WTC11 (cell line): Measurements from ENCODE around the gene ERLEC1.
"Not testable (repeated sequence)": the region's sequence is repeated elsewhere in the genome, so short reads cannot be mapped to it uniquely, and the experiment has no call there.

ENCODE experiments used
- ESRRA ChIP-seq: sonication (generic); formaldehyde crosslinking; IDR thresholded peaks from 2 replicates; pipeline ENCODE4 v1.8.1; 2022; ENCODE audit warnings: mild to moderate bottlenecking, missing genetic modification reagents, borderline replicate concordance
- GABPB1 ChIP-seq: sonication (generic); formaldehyde crosslinking; IDR thresholded peaks from 2 replicates; pipeline ENCODE4 v1.8.1; 2023; ENCODE audit warnings: mild to moderate bottlenecking, missing genetic modification reagents
- NR3C1 ChIP-seq: sonication (generic); formaldehyde crosslinking; conservative IDR thresholded peaks from 2 replicates; pipeline ENCODE4 v1.8.1; 2023; ENCODE audit warnings: low read depth, mild to moderate bottlenecking, missing genetic modification reagents
- SOX15 ChIP-seq: fragments of 250-450 bp; sonication (Bioruptor Pico); IDR thresholded peaks from 2 replicates; pipeline ENCODE4 v1.9.0; 2021; ENCODE audit warnings: mild to moderate bottlenecking
- TP53 ChIP-seq: sonication (generic); formaldehyde crosslinking; IDR thresholded peaks from 2 replicates; pipeline ENCODE4 v1.8.1; 2023; ENCODE audit warnings: mild to moderate bottlenecking, missing genetic modification reagents
- ZNF232 ChIP-seq: sonication (generic); formaldehyde crosslinking; IDR thresholded peaks from 2 replicates; pipeline ENCODE4 v1.8.0; 2022; ENCODE audit warnings: mild to moderate bottlenecking, missing genetic modification reagents
- ZNF317 ChIP-seq: sonication (generic); formaldehyde crosslinking; IDR thresholded peaks from 2 replicates; pipeline ENCODE4 v1.8.1; 2023; ENCODE audit warnings: low read depth, mild to moderate bottlenecking, moderate library complexity, missing genetic modification reagents, borderline replicate concordance
- ZNF423 ChIP-seq: fragments of 250-450 bp; sonication (Bioruptor Pico); IDR thresholded peaks from 2 replicates; pipeline ENCODE4 v2.1.2; 2022; ENCODE audit warnings: mild to moderate bottlenecking, moderate library complexity
- TF ChIP-seq, protein P1 (sequence below): sonication (generic); formaldehyde crosslinking; IDR thresholded peaks from 2 replicates; pipeline ENCODE4 v1.8.1; 2023; ENCODE audit warnings: mild to moderate bottlenecking, missing genetic modification reagents, moderate library complexity
- TF ChIP-seq, protein P2 (sequence below): sonication (generic); formaldehyde crosslinking; IDR thresholded peaks from 2 replicates; pipeline ENCODE4 v1.8.1; 2022; ENCODE audit warnings: mild to moderate bottlenecking, missing genetic modification reagents, moderate library complexity, borderline replicate concordance
- TF ChIP-seq, protein P3 (sequence below): fragments of 200-600 bp; IDR thresholded peaks from 2 replicates; pipeline ENCODE4 v1.8.0; 2022; ENCODE audit warnings: antibody characterized with exemption
- TF ChIP-seq, protein P4 (sequence below): sonication (generic); formaldehyde crosslinking; IDR thresholded peaks from 2 replicates; pipeline ENCODE4 v1.8.0; 2022; ENCODE audit warnings: mild to moderate bottlenecking, missing genetic modification reagents
- TF ChIP-seq, protein P5 (sequence below): sonication (generic); formaldehyde crosslinking; IDR thresholded peaks from 2 replicates; pipeline ENCODE4 v1.8.1; 2023; ENCODE audit warnings: mild to moderate bottlenecking, missing genetic modification reagents
- TF ChIP-seq, protein P6 (sequence below): sonication (generic); formaldehyde crosslinking; IDR thresholded peaks from 2 replicates; pipeline ENCODE4 v1.8.0; 2022; ENCODE audit warnings: mild to moderate bottlenecking, missing genetic modification reagents

DNA sequence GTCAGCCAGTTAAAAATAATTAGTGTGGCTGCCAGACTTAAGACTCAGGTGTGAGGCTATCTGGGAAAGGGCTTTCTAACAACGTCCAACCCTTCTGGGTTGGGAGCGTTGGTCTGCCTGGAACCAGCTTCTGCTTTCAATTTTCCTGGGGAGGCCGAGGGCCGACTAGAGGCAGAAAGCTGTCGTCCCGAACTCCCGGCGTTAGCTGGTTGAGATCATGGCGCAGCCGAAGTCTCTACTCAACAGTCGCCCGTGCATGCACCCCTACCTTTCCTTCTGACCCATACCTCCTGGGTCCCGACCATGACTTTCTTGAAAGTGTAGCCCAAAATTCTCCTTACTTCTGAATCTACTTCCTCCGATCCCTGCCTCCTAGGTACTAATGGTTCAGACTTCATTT is 29.6 kb upstream of the ERLEC1 start:
- TF ChIP-seq, protein P1, sequence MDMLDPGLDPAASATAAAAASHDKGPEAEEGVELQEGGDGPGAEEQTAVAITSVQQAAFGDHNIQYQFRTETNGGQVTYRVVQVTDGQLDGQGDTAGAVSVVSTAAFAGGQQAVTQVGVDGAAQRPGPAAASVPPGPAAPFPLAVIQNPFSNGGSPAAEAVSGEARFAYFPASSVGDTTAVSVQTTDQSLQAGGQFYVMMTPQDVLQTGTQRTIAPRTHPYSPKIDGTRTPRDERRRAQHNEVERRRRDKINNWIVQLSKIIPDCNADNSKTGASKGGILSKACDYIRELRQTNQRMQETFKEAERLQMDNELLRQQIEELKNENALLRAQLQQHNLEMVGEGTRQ (CRISPR knock-in tag): not testable (repeated sequence)
- TF ChIP-seq, protein P2, sequence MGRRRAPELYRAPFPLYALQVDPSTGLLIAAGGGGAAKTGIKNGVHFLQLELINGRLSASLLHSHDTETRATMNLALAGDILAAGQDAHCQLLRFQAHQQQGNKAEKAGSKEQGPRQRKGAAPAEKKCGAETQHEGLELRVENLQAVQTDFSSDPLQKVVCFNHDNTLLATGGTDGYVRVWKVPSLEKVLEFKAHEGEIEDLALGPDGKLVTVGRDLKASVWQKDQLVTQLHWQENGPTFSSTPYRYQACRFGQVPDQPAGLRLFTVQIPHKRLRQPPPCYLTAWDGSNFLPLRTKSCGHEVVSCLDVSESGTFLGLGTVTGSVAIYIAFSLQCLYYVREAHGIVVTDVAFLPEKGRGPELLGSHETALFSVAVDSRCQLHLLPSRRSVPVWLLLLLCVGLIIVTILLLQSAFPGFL (CRISPR knock-in tag): not testable (repeated sequence)
- TF ChIP-seq, protein P3, sequence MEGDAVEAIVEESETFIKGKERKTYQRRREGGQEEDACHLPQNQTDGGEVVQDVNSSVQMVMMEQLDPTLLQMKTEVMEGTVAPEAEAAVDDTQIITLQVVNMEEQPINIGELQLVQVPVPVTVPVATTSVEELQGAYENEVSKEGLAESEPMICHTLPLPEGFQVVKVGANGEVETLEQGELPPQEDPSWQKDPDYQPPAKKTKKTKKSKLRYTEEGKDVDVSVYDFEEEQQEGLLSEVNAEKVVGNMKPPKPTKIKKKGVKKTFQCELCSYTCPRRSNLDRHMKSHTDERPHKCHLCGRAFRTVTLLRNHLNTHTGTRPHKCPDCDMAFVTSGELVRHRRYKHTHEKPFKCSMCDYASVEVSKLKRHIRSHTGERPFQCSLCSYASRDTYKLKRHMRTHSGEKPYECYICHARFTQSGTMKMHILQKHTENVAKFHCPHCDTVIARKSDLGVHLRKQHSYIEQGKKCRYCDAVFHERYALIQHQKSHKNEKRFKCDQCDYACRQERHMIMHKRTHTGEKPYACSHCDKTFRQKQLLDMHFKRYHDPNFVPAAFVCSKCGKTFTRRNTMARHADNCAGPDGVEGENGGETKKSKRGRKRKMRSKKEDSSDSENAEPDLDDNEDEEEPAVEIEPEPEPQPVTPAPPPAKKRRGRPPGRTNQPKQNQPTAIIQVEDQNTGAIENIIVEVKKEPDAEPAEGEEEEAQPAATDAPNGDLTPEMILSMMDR: not testable (repeated sequence)
- TF ChIP-seq, protein P4, sequence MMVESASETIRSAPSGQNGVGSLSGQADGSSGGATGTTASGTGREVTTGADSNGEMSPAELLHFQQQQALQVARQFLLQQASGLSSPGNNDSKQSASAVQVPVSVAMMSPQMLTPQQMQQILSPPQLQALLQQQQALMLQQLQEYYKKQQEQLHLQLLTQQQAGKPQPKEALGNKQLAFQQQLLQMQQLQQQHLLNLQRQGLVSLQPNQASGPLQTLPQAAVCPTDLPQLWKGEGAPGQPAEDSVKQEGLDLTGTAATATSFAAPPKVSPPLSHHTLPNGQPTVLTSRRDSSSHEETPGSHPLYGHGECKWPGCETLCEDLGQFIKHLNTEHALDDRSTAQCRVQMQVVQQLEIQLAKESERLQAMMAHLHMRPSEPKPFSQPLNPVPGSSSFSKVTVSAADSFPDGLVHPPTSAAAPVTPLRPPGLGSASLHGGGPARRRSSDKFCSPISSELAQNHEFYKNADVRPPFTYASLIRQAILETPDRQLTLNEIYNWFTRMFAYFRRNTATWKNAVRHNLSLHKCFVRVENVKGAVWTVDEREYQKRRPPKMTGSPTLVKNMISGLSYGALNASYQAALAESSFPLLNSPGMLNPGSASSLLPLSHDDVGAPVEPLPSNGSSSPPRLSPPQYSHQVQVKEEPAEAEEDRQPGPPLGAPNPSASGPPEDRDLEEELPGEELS (CRISPR knock-in tag): not testable (repeated sequence)
- not testable (repeated sequence) for TF ChIP-seq ZNF232 (CRISPR knock-in tag); SOX15 (CRISPR knock-in tag); ESRRA (CRISPR knock-in tag); ZNF423 (CRISPR knock-in tag); GABPB1 (CRISPR knock-in tag); ZNF317 (CRISPR knock-in tag); NR3C1; TP53 (CRISPR knock-in tag)
- TF ChIP-seq, protein P5, sequence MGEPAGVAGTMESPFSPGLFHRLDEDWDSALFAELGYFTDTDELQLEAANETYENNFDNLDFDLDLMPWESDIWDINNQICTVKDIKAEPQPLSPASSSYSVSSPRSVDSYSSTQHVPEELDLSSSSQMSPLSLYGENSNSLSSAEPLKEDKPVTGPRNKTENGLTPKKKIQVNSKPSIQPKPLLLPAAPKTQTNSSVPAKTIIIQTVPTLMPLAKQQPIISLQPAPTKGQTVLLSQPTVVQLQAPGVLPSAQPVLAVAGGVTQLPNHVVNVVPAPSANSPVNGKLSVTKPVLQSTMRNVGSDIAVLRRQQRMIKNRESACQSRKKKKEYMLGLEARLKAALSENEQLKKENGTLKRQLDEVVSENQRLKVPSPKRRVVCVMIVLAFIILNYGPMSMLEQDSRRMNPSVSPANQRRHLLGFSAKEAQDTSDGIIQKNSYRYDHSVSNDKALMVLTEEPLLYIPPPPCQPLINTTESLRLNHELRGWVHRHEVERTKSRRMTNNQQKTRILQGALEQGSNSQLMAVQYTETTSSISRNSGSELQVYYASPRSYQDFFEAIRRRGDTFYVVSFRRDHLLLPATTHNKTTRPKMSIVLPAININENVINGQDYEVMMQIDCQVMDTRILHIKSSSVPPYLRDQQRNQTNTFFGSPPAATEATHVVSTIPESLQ (CRISPR knock-in tag): not testable (repeated sequence)
- TF ChIP-seq, protein P6, sequence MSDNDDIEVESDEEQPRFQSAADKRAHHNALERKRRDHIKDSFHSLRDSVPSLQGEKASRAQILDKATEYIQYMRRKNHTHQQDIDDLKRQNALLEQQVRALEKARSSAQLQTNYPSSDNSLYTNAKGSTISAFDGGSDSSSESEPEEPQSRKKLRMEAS (CRISPR knock-in tag): not testable (repeated sequence)
